ENCODE measurements around the gene RIMBP3C.
"Not testable (repeated sequence)": the region's sequence is repeated elsewhere in the genome, so short reads cannot be mapped to it uniquely, and the experiment has no call there.

RIMBP3C gene, protein sequence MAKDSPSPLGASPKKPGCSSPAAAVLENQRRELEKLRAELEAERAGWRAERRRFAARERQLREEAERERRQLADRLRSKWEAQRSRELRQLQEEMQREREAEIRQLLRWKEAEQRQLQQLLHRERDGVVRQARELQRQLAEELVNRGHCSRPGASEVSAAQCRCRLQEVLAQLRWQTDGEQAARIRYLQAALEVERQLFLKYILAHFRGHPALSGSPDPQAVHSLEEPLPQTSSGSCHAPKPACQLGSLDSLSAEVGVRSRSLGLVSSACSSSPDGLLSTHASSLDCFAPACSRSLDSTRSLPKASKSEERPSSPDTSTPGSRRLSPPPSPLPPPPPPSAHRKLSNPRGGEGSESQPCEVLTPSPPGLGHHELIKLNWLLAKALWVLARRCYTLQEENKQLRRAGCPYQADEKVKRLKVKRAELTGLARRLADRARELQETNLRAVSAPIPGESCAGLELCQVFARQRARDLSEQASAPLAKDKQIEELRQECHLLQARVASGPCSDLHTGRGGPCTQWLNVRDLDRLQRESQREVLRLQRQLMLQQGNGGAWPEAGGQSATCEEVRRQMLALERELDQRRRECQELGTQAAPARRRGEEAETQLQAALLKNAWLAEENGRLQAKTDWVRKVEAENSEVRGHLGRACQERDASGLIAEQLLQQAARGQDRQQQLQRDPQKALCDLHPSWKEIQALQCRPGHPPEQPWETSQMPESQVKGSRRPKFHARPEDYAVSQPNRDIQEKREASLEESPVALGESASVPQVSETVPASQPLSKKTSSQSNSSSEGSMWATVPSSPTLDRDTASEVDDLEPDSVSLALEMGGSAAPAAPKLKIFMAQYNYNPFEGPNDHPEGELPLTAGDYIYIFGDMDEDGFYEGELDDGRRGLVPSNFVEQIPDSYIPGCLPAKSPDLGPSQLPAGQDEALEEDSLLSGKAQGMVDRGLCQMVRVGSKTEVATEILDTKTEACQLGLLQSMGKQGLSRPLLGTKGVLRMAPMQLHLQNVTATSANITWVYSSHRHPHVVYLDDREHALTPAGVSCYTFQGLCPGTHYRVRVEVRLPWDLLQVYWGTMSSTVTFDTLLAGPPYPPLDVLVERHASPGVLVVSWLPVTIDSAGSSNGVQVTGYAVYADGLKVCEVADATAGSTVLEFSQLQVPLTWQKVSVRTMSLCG (N-terminal part only)

DNA sequence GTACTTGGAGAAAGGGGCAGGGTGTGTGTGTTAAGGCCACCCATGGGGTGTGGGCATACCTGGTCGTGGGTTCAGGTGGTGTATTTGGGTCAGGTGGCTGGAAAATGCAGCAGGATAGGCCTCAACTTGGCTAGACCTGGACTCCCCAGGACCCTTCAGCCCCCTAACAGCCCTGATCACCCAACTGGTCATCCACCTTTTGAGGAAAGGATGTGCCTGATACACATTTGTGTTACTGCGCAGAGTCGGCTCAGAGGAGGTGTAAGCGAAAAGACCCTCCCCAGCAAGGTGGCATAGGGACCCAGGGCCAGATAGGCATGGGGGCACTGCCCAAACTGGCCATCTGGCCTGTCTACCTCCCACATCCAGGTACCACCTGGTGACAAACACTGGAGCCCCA lies at the start of gene RIMBP3C:
Gene RIMBP3C, minus strand, starts transcription at position 101 of the 400 bp plus-strand sequence. CDS start 485 bp downstream, outside the sequence.
- in situ Hi-C loops (cut with MboI; ENCODE audit: low sequenced_read_pairs): not testable (repeated sequence)

- in situ Hi-C loops (cut with MboI; ENCODE audit: low sequenced_read_pairs): no loop called here
These were observed 48.0 kb upstream of the RIMBP3C start for GRCh38 chr22:21599053-21599893.

DNA sequence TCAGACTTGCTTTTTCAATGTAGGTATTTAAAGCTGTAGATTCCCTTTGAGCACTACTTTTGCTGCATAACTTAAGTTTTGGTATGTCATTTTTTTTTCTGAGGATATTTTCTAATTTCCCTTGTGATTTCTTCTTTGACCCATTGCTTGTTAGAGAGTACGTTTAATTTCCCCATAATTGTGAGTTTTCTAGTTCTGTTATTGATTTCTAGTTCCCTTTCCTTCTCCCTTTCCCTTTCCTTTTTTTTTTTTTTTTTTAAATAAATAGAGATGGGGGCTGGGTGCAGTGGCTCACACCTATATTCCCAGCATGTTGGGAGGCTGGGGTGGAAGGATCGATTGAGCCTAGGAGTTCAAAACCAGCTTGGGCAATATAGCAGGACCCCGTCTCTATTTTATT lies 47.0 kb upstream of the RIMBP3C start:
- in situ Hi-C loops (cut with MboI; ENCODE audit: low sequenced_read_pairs): no loop called here

DNA sequence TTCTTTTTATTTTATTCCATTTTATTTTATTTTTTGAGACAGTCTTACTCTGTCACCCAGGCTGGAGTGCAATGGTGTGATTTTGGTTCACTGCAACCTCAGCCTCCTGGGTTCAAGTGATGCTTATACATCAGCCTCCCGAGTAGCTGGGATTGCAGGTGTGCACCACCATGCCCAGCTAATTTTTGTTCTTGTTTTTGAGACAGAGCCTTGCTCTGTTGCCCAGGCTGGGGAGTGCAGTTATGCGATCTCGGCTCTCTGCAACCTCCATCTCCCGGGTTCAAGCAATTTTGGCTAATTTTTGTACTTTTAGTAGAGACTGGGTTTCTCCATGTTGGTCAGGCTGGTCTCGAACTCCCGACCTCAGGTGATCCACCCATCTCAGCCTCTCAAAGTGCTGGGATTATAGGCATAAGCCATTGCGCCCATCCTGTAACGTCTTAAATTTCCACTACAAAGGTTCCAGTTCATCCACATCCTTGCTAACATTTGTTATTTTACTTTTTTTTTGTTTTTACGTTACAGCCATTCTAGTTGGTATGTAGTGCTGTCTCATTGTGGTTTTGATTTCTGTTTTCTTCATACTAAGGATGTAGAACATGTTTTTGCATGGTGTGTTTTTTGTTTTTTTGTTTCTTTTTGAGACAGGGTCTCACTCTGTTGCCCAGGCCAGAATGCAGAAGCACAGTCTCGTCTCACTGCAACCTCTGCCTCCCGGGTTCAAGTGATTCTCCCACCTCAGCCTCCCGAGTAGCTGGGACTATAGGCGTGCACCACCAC lies 45.3 kb upstream of the RIMBP3C start:
- in situ Hi-C loops (cut with MboI; ENCODE audit: low sequenced_read_pairs): not testable (repeated sequence)

DNA sequence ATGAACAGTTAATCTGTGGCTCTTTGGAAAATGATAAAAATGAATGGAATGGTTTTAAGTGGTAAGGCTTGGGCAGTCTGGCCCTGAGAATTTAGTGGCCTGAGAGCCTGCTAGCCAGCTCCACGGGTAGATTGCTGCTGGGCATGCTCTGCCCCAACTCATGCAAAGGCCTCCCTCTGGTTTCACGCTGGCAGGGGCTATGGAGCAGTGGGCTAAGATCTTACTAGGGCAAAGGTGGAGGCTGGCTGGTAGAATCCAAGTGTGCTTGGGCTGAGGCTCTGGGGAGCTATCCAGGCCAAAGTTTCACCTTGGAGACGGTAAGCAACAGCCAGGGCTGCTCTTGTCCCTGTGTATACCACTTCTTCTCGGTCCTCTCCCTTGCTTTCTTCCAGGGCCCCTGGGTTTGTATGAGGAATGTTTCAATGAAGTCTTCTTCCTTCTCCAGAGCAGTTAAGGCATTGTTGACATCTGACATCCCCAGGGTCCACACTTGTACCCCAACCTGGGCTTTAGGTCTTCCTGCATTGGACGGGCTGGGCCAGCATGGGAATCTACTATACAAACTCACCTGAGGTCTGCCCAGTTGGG lies 43.7 kb upstream of the RIMBP3C start:
- in situ Hi-C loops (cut with MboI; ENCODE audit: low sequenced_read_pairs): no loop called here

DNA sequence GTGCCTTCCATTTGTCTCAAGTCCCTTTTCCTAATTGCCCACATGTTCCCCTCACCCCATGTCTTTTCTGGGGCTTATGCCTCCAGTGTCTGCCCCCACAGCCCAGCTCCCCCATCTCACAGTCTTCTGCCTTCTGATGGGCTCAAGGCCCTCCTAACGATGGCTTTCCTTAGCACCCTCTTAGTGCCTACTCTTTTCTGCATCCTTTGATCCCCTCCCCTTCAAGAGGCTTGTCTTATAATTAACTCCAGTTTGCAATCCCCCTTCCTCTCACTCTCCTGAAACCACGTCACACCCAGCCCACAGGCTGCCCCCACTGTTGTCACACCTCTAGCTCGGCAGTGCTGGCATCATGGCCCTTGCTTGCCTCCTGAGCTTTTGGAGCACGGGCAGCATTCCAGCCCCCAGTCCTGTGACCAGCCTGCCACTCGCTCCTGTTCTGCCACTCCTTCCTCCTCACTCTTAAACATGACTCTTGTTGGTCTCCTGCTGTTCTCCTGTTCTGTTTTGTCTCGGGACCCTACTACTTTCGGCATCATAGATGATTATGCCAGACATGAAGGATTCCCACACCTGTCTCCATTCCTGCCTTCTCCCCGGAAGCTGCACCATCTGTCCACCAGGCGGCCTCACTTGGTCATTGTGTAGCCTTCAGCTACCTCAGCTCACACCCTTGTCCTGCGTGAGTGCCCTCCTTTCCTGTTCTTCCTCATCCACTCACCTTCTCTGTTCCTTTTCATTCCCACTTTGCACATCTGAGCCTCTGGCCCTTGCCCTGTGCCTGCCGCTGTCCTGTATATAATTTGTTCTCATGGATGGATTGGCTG lies 42.4 kb upstream of the RIMBP3C start:
- in situ Hi-C loops (cut with MboI; ENCODE audit: low sequenced_read_pairs): no loop called here

DNA sequence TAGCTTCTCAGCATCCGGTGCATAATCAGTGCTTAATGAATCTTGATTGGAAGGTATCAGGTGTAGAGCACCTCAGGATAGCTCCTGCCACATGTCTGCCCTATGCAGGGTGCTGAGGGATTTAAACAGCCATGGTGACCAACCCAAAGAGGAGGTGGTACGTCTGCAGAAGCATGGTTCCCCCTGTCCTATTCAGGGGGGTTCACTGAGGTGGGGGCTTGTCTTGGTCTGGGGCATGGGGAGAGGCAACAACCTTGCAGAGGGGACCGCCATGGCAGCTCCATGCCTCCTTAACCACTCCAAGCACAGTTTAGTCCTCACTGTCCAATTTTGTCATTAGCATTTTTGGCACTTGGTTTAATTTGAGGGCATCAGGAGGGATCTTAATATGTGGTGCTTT lies 41.2 kb upstream of the RIMBP3C start:
- in situ Hi-C loops (cut with MboI; ENCODE audit: low sequenced_read_pairs): no loop called here

GRCh38 chr22:21591695-21592094 lies 40.4 kb upstream of the RIMBP3C start:
- in situ Hi-C loops (cut with MboI; ENCODE audit: low sequenced_read_pairs): no loop called here

- in situ Hi-C loops (cut with MboI; ENCODE audit: low sequenced_read_pairs): no loop called here
These were observed 39.8 kb upstream of the RIMBP3C start for GRCh38 chr22:21590809-21591641.

DNA sequence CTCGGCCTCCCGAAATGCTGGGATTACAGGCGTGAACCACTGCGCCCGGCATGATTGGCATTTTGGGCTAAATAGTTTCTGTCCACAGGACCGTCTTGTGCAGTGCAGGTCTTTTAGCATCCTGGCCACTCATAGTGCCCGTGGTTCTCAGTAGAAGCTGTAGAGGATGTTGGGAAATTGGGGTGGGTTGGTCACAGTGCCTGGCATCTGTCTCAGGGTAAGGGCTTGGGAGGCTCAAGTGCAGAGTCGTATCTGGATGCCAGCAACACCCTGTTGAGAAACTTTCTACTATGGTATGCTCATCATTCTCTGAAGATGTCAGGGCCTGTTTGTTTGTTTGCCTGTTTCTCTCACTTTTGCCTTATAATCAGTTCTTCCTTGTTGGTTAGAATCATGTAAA lies 38.1 kb upstream of the RIMBP3C start:
- in situ Hi-C loops (cut with MboI; ENCODE audit: low sequenced_read_pairs): no loop called here

DNA sequence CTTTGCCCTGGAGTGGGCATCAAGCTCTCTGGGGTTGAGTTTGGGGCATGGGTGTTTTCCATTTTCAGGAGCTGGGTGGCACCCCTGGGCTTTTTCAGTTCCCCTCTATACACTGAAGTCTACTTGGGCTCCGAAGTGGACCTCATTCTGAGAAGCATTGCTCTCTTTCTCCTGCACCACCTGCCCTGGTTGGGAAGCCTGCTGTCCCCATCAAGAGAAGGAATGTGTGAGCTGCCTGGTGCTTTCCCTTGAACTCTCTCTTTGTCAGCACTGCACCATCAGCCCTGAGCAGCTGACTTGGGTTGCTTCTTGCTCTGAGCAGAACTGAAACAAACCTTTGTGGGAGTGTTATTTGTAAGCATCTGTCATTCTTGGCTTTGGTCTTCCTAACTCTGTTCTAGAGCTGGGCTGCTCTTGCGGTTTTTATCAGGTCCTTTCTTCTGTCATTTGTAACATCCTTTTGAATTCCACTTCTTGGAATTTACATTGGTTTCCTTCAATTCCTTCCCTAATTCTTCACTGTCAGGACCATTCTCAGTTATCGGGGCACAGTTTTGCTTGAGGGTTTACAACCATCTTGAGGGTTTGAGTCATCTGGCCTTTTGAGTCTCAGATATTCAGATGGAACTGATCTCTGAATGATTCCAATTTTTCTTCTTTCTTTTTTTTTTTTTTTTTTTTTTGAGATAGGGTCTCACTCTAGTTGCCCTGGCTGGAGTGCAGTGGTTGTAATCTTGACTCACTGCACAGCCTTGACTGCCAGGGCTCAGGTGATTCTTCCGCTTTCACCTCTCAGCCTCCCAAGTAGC lies 36.7 kb upstream of the RIMBP3C start:
- in situ Hi-C loops (cut with MboI; ENCODE audit: low sequenced_read_pairs): no loop called here

- in situ Hi-C loops (cut with MboI; ENCODE audit: low sequenced_read_pairs): no loop called here
These were observed 34.1 kb upstream of the RIMBP3C start for GRCh38 chr22:21585389-21585788.

- in situ Hi-C loops (cut with MboI; ENCODE audit: low sequenced_read_pairs): no loop called here
These were observed 31.8 kb upstream of the RIMBP3C start for GRCh38 chr22:21582801-21583740.

- in situ Hi-C loops (cut with MboI; ENCODE audit: low sequenced_read_pairs): not testable (repeated sequence)
These were observed 29.9 kb upstream of the RIMBP3C start for GRCh38 chr22:21581009-21581713.

GRCh38 chr22:21580623-21581007 lies 29.4 kb upstream of the RIMBP3C start:
- in situ Hi-C loops (cut with MboI; ENCODE audit: low sequenced_read_pairs): not testable (repeated sequence)

All from HL-60/S4 treated with retinoic acid at 250 ng/mL for 4 days and 3 days (cell line).